Stimulated activated naive CD4-positive, alpha-beta T cell treated with Interleukin-2 at 50 U/mL for 16 hours (primary cell): ENCODE measurements around the gene MMP28.

Source experiments
- DNase-seq: peaks from one replicate; lab custom pipeline; 2025; lab: John Stamatoyannopoulos, UW

MMP28 gene

GRCh38 chr17:35799942-35800341 lies 4.5 kb upstream of the MMP28 start:
- DNase-seq, result no peak

DNA sequence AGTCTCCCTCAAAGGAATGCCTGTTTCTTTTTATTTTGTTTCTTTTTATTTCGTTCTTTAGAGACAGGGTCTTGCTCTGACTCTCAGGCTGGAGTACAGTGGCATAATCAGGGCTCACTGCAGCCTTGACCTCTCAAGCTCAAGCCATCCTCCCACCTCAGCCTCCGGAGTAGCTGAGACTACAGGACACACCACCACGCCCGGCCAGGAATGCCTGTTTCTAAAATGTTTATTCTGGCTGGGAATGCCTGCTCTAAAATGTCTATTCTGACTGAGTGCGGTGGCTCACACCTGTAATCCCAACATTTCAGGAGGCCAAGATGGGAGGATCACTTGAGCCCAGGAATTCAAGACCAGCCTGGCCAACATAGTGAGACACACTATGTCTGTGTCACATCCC lies 2.5 kb upstream of the MMP28 start:
- no peak for DNase-seq

GRCh38 chr17:35797370-35797769 lies 1.9 kb upstream of the MMP28 start:
- DNase-seq, result no peak

- no peak for DNase-seq
Measured at GRCh38 chr17:35796942-35797341, 1.5 kb upstream of the MMP28 start.

GRCh38 chr17:35795871-35796265 lies 427 bp upstream of the MMP28 start:
- no peak for DNase-seq

- no peak for DNase-seq
Measured at GRCh38 chr17:35793257-35793656, 2.2 kb downstream of the MMP28 start.

- no peak for DNase-seq
Measured at GRCh38 chr17:35791681-35792350, 3.6 kb downstream of the MMP28 start.

DNA sequence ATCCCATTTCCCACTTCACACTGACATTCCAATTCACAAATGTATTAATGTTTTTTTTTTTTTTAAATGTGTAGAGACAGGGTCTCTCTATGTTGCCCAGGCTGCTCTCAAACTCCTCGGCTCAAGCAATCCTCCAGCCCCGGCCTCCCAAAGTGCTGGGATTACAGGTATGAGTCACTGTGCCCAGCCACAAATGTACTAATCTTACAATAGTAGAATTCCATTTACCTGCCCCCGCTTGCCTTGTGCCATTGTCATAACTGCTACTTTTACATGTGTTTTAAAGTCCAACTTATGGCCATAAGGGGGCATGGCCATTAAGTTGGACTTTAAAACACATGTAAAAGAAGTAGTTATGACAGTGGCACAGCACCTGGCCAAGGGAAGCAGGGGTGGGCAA lies 4.6 kb downstream of the MMP28 start:
- DNase-seq, result no peak

- no peak for DNase-seq
Measured at GRCh38 chr17:35788477-35789368, 6.7 kb downstream of the MMP28 start.

GRCh38 chr17:35786941-35787432 lies 8.5 kb downstream of the MMP28 start:
- no peak for DNase-seq

DNA sequence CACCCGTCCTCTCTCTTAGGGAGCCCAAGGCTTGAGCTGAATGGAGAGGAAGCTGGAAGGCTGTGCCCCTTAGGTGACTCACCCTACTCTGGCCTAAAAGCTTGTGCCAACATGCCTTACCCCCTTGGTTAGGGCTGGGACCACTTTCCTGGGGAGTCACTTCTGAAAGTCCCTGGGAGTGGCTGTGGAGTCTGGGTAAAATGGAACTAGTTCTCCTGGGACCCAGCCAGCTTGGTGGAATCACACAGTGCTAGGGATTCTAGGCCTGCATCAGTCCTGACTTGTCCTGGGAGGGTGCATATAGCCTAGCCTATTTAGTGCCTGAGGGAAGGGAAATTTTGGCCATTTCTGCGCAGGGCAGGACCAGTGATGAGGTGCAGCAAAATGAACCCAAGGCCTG lies 10.5 kb downstream of the MMP28 start:
- DNase-seq, result no peak

DNA sequence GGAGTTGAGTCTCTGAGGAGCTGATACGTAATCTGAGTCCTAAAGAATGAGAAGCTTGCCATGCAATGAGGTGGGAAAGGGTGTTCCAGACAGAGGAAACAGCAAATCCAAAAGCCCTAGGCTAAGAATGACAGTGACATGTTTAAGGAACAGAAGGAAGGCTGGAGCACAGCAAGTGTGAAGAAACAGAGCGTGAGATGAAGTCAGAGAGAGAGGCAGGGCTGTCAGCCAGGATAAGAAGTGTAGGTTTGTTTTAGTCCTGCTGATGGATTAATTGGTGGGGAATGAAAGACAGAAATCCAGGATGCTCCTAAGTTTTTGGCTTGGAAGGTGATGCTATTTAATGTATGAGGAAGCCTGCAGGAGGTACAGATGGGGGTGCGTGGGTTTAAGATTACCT lies 14.5 kb downstream of the MMP28 start:
- no peak for DNase-seq

DNA sequence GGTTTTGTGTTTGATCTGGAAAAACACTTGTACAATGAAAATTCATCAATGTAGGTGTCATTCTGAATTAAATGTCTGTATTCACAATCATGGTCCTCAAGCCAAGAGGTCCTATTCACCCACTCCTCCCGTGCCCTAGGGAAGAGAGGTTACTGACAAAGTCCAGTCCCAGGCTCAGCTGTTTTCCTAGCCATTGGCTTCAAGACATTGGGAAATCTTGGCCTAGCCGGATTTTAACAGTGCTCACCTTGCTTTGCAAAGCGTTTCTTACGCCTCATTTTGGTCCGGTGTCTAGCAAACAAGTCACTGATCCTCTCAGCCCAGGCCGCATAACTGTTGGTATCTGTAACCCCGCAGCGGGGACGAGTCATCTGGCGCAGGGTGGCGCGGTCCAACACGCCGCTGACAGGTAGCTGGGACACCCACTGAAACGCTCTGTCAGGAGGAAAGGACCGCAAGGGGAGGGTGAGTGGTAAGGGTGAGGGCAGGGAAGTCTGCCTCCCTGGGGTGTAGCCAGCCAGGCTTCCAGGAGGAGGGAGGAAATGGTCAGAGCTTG lies 16.7 kb downstream of the MMP28 start:
- no peak for DNase-seq

GRCh38 chr17:35775583-35775982 lies 19.9 kb downstream of the MMP28 start:
- DNase-seq, result no peak

DNA sequence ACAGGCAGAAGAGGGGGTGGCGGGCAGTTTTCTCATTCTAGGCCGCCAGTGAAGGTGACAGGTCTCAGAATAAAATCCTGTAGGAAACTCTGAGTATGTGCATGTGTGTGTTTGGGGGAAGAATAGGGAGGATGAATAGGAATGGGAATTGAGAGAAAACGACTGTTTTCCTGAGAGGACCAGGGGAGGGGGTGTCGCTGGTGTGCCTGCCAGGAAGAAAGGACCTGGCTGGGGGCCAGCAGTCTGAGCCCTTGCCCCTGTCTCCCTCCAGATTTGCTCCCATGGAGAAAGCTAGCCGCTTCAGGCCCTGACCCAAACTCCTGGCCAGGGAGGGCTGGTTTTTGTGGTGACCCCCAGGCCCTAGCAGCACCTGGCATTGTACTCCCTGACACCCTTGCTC lies 20.4 kb downstream of the MMP28 start:
- DNase-seq, result no peak

DNA sequence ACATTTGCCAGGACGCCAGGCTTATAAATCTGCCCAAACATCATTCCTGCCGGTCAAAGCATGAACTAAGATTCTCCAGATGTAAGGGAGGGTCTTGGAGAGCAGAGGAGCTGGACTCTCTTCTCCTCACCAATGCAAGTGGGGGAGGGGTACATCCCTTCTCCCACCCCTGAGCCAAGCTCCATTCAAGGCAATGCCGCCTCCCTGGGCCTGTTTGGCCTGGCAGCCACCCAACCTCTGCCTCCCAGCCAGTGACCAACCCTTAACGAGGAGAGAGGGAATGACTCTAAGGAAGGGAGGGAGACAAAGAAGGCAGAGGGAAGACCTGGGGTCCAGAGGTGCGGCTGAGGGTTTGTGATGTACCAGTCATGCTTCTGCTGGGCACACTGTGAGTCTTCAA lies 20.9 kb downstream of the MMP28 start:
- no peak for DNase-seq

DNA sequence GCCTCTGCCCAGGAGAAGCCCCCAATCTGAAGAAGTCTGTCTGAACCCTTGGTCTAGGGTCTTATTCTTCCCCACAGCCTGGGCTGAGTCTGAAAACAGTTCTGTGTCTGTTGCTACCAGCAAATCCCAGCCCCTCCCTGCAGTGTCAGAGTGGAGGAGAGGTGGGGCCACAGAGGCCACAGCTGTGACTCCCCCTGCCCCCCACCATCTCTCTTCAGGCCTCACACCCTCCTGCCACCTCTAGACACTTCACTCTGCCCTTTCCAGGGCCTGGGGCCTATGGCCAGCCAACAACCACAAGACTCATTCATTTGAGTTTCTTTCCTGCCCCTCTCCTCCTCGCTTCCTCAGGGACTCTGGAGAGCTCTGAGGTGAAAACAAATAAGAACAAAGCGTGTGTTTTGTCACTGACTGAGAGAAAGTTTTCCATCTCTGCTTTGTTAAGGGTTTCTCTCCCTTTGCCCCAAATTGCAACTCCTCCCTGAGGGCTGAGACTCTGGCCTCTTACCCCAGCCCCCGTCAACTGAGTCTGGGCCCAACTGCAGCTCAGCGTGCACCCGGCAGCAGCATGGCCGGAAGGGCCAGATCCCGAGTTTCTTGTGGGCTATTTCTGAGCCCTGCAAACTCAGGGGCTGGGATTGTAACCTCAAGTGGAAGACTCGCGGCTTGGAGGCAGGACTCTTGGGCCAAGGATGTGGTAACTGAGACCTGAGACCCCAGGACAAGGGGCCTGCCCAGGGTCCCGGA lies 21.6 kb downstream of the MMP28 start:
- no peak for DNase-seq

GRCh38 chr17:35773129-35773528 lies 22.3 kb downstream of the MMP28 start:
- no peak for DNase-seq

DNA sequence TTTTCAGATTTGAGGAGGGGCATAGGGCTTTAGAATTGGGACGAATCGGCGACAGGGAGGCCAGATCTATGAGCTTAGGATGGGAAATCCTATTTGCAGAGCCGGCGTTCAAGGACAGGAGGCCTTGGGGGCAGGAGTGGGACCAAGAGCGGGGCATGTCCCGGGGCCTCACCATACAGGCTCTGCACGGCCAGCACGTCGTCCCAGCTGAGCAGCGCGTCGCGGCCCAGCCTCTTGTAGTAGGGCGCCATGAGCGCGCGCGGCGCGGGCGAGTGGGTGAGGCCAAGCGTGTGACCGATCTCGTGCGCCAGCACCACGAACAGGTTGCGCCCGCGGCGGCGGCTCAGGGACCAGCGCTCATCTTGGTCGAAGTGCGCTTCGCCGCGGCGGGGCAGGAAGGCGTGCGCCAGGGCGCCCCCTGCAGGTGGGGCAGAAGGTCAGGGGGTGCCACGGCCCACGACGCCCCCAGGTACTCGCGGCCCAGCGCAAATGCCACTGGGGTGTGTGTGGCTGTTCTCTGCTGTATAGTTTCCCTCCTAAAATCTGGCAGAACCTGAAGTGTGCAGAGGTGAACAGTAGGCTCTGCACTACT lies 25.4 kb downstream of the MMP28 start:
- no peak for DNase-seq

DNA sequence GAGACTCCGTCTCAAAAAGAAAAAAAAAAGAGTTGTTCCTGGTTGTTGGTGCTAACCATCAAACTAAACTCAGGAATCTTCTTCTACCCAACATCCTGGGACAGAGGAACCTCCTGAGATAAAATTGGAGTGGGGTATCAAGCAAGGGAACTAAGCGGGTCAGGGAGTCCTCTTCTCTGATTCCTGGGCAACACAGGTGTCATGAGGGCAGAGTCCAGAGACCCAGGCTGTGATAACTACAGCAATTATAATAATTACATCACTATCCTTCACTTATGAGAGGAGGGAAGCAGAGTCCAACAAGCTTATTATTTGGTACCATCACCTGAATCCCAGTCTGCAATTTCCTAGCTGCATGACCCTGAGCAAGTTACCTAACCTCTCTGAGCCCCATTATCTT lies 26.6 kb downstream of the MMP28 start:
- no peak for DNase-seq

- no peak for DNase-seq
Measured at GRCh38 chr17:35766903-35767510, 28.4 kb downstream of the MMP28 start.

DNA sequence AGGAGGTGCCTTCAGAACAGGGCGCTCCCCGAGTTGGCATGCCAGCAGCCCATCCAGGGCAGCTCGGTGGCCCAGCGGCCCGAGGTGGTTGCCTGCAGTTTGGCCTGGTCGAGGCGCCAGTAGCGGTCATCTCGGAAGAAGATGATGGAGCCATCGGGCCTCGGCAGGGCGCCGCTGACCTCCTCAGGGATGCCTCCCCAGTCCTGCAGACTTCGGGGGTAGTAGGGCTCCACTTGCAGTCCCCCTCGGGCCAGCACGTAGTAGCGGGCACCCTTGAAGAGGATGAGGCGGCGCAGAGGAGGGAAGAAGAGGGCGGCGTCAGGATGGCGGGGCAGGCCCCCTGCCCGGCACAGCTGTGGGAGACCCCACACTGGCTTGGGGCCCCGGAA lies 29.0 kb downstream of the MMP28 start:
- no peak for DNase-seq
